Measurements from ENCODE around the gene NOSTRIN. TPM values are rescaled to one million over a fixed set of nuclear protein-coding genes. Genes with fewer than 3 reads are reported as not detected.

NOSTRIN gene
- total and polyA plus RNA-seq, 7 donors, result 3.7 to 8.1 (median 5.3) TPM

GRCh38 chr2:168897449-168897848 lies 95.0 kb downstream of the NOSTRIN start:
- Histone ChIP-seq H3K36me3 (ENCODE audit: insufficient read depth in 1 of 2, low read depth in 1 of 2) (no peaks in the 10 kb centered on the region), H3K9me3 (no peaks in the 10 kb centered on the region), H3K27ac (no peak overlapping the region), H3K27me3 (ENCODE audit: insufficient read depth in 3 of 3, low read length in 2 of 3) (no peaks in the 10 kb centered on the region), H3K4me3 (no peak overlapping the region), H3K4me1 (no peaks in the 10 kb centered on the region)
- TF ChIP-seq CTCF (IDR thresholded peaks at IDR 0.05), result no peak
- ATAC-seq (no peak), DNase-seq (no peak)
- 79 to 86% (median 83%) methylated on average over 1 of the region's 1 CpG for WGBS, 3 donors
- intact Hi-C loops (cut with DNase I), result no loop called here

- no peaks in the 10 kb centered on the region for H3K27me3 ChIP-seq (ENCODE audit: insufficient read depth in 3 of 3, low read length in 2 of 3)
- no peaks in the 10 kb centered on the region for H3K9me3 ChIP-seq
- no peak within 1 kb of the TSS for H3K4me3 ChIP-seq
- 41 to 52% (median 51%) methylated on average over 5 of the region's 5 CpGs for WGBS, 3 donors
- no peaks in the 10 kb centered on the region for H3K36me3 ChIP-seq (ENCODE audit: insufficient read depth in 1 of 2, low read depth in 1 of 2)
- no peak within 1 kb of the TSS for H3K27ac ChIP-seq
- intact Hi-C loops (cut with DNase I), result no loop called here
- TF ChIP-seq CTCF (IDR thresholded peaks at IDR 0.05), result no peak
- DNase-seq (no peak), ATAC-seq (no peak)
- H3K4me1 ChIP-seq, result no peaks in the 10 kb centered on the region
Measured at GRCh38 chr2:168901003-168901402, 98.6 kb downstream of the NOSTRIN start, which contains the start of gene G6PC2. Gene G6PC2 (plus strand): TSS chr2:168901291. CDS start chr2:168901332, 41 bp downstream.

- Histone ChIP-seq H3K4me1 (no peaks in the 10 kb centered on the region), H3K36me3 (ENCODE audit: insufficient read depth in 1 of 2, low read depth in 1 of 2) (no peaks in the 10 kb centered on the region), H3K27me3 (ENCODE audit: insufficient read depth in 3 of 3, low read length in 2 of 3) (no peaks in the 10 kb centered on the region), H3K27ac (no peak overlapping the region), H3K4me3 (no peak overlapping the region), H3K9me3 (no peaks in the 10 kb centered on the region)
- no peak for ATAC-seq
- DNase-seq, result no peak
- 93 to 95% (median 95%) methylated on average over 2 of the region's 2 CpGs for WGBS, 3 donors
- TF ChIP-seq CTCF (IDR thresholded peaks at IDR 0.05), result no peak
- intact Hi-C loops (cut with DNase I), result no loop called here
Measured at GRCh38 chr2:168903888-168904287, 101.5 kb downstream of the NOSTRIN start.

GRCh38 chr2:168904358-168904757 lies 101.9 kb downstream of the NOSTRIN start:
- TF ChIP-seq CTCF (IDR thresholded peaks at IDR 0.05), result no peak
- DNase-seq, result no peak
- Histone ChIP-seq H3K27me3 (ENCODE audit: insufficient read depth in 3 of 3, low read length in 2 of 3) (no peaks in the 10 kb centered on the region), H3K36me3 (ENCODE audit: insufficient read depth in 1 of 2, low read depth in 1 of 2) (no peaks in the 10 kb centered on the region), H3K27ac (no peak overlapping the region), H3K9me3 (no peaks in the 10 kb centered on the region), H3K4me1 (no peaks in the 10 kb centered on the region), H3K4me3 (no peak overlapping the region)
- WGBS, 3 donors, result 92 to 96% (median 92%) methylated on average over 3 of the region's 3 CpGs
- ATAC-seq, result no peak
- intact Hi-C loops (cut with DNase I), result no loop called here

GRCh38 chr2:168907940-168908662 lies 105.7 kb downstream of the NOSTRIN start:
- Histone ChIP-seq H3K36me3 (ENCODE audit: insufficient read depth in 1 of 2, low read depth in 1 of 2) (no peaks in the 10 kb centered on the region), H3K27me3 (ENCODE audit: insufficient read depth in 3 of 3, low read length in 2 of 3) (no peaks in the 10 kb centered on the region), H3K4me3 (no peak overlapping the region), H3K4me1 (peaks cover 8% of the 10 kb centered on the region), H3K9me3 (no peaks in the 10 kb centered on the region), H3K27ac (no peak overlapping the region)
- 87 to 92% (median 91%) methylated on average over 8 of the region's 8 CpGs for WGBS, 3 donors
- no peak for ATAC-seq
- intact Hi-C loops (cut with DNase I), result no loop called here
- no peak for DNase-seq
- TF ChIP-seq CTCF (IDR thresholded peaks at IDR 0.05), result no peak
